Endothelial cell (in vitro differentiated cells): ENCODE data around the gene ZNF644. TPM values are rescaled to one million over a fixed set of nuclear protein-coding genes. Genes with fewer than 3 reads are reported as not detected.

Experiments used
- DNase-seq: peaks from one replicate; pipeline ENCODE4 v3.0.0; 2021; ENCODE audit warnings: low spot score
- H3K27ac Mint-ChIP-seq: one replicate; pipeline ENCODE4 v1.8.0; 2021; ENCODE audit warnings: mixed read lengths, inconsistent platforms; ENCODE audit not compliant: unreplicated experiment
- H3K27me3 Mint-ChIP-seq: one replicate; pipeline ENCODE4 v1.8.0; 2021; ENCODE audit warnings: mild to moderate bottlenecking, moderate library complexity, mixed read lengths, inconsistent platforms; ENCODE audit not compliant: unreplicated experiment
- H3K36me3 Mint-ChIP-seq: one replicate; pipeline ENCODE4 v1.8.0; 2021; ENCODE audit warnings: mild to moderate bottlenecking, low read depth, mixed read lengths, inconsistent platforms; ENCODE audit not compliant: unreplicated experiment
- H3K4me1 Mint-ChIP-seq: one replicate; pipeline ENCODE4 v1.8.0; 2021; ENCODE audit warnings: mild to moderate bottlenecking, mixed read lengths, inconsistent platforms; ENCODE audit not compliant: unreplicated experiment
- H3K4me3 Mint-ChIP-seq: one replicate; pipeline ENCODE4 v1.8.0; 2021; ENCODE audit warnings: mild to moderate bottlenecking, mixed read lengths, inconsistent platforms; ENCODE audit not compliant: unreplicated experiment
- H3K9me3 Mint-ChIP-seq: one replicate; pipeline ENCODE4 v1.8.0; 2021; ENCODE audit warnings: mixed read lengths, inconsistent platforms; ENCODE audit not compliant: unreplicated experiment
- total RNA-seq: library from RNA; stranded (reverse); fragmentation: NEBNext Ultra II Directional; extraction: Animal tissue kit (Norgen Biotek cat#: 25700); gene quantifications from one replicate; pipeline ENCODE4 v1.2.1, GENCODE V29; 2021; ENCODE audit not compliant: unreplicated experiment
- TF ChIP-seq, protein P1 (sequence below): fragments of 200-600 bp; sonication (generic); IDR thresholded peaks from one replicate; pipeline ENCODE4 v1.5.0; 2021; ENCODE audit warnings: antibody characterized with exemption; ENCODE audit not compliant: unreplicated experiment

ZNF644 gene
- total RNA-seq, 1 donor from 2014 or later = 67.1 TPM

DNA sequence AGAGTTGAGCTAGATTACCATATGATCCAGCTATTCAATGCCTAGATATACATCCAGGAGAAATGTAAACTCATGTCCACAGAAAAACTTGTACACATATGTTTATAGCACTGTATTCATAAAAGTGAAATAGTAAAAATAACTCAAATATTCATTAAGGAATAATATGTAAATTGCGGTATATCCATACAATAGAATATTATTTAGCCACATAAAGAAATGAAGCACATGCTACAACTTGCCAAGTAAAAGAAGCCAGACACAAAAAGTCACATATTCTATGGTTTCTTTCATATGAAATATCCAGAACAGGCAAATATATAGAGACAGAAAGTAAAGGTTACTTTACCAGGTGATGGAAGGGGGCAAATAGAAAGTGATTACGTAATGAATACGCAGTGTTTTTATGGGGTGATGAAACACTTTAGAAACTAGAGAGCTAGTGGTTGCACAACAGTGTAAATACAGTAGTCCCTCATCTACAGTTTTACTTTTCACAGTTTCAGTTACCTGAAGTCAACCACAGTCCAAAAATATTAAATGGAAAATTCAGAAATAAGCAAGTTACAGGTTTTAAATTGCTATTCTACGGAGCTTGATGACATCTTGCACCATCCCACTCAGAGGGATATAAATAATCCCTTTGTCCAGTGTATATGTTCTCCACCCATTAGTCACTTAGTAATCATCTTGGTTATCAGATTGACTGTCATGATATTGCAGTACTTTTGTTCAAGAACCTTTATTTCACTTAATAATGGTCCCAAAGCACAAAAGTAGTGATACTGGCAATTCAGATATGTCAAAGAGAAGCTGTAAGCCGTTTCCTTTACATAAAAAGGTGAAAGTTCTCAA, 62.3 kb downstream of the ZNF644 start:
- H3K27me3 Mint-ChIP-seq = peaks cover 1% of the 10 kb centered on the region
- H3K27ac Mint-ChIP-seq = no peak overlapping the region
- peaks cover 4% of the 10 kb centered on the region for H3K4me1 Mint-ChIP-seq
- H3K9me3 Mint-ChIP-seq = no peaks in the 10 kb centered on the region
- TF ChIP-seq, protein P1, sequence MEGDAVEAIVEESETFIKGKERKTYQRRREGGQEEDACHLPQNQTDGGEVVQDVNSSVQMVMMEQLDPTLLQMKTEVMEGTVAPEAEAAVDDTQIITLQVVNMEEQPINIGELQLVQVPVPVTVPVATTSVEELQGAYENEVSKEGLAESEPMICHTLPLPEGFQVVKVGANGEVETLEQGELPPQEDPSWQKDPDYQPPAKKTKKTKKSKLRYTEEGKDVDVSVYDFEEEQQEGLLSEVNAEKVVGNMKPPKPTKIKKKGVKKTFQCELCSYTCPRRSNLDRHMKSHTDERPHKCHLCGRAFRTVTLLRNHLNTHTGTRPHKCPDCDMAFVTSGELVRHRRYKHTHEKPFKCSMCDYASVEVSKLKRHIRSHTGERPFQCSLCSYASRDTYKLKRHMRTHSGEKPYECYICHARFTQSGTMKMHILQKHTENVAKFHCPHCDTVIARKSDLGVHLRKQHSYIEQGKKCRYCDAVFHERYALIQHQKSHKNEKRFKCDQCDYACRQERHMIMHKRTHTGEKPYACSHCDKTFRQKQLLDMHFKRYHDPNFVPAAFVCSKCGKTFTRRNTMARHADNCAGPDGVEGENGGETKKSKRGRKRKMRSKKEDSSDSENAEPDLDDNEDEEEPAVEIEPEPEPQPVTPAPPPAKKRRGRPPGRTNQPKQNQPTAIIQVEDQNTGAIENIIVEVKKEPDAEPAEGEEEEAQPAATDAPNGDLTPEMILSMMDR = no peak
- H3K36me3 Mint-ChIP-seq = peaks cover 7% of the 10 kb centered on the region
- no peak for DNase-seq
- H3K4me3 Mint-ChIP-seq = no peak overlapping the region

GRCh38 chr1:90957497-90957896, 64.3 kb downstream of the ZNF644 start:
- Mint-ChIP-seq H3K4me3 (no peak overlapping the region), H3K27ac (no peak overlapping the region), H3K9me3 (no peaks in the 10 kb centered on the region), H3K4me1 (peaks cover 4% of the 10 kb centered on the region), H3K36me3 (peaks cover 7% of the 10 kb centered on the region), H3K27me3 (peaks cover 3% of the 10 kb centered on the region)
- no peak for DNase-seq
- TF ChIP-seq, protein P1 = no peak

DNA sequence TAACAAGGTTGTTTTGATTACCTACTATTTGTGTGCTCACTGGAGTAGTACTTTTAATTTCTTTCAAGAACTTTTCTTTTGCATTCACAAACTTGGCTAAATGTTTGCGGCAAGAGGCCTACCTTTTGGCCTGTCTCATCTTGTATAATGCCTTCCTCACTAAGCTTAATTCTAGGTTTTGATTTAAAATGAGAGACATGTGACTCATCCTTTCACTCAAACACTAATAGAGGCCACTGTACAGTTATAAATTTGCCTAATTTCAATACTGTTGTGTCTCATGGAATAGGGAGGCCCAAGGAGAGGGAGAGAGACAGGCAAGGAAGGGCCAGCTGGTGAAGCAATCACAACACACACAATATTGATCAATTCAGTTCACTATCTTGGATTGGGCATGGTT, 66.1 kb downstream of the ZNF644 start:
- peaks cover 8% of the 10 kb centered on the region for H3K4me1 Mint-ChIP-seq
- TF ChIP-seq, protein P1 = no peak
- H3K36me3 Mint-ChIP-seq = peaks cover 7% of the 10 kb centered on the region

GRCh38 chr1:90952906-90953305, 68.9 kb downstream of the ZNF644 start:
- TF ChIP-seq, protein P1 = no peak
- H3K4me3 Mint-ChIP-seq = no peak overlapping the region
- DNase-seq = no peak
- peaks cover 7% of the 10 kb centered on the region for H3K36me3 Mint-ChIP-seq
- H3K9me3 Mint-ChIP-seq = no peaks in the 10 kb centered on the region
- H3K4me1 Mint-ChIP-seq = peaks cover 6% of the 10 kb centered on the region
- peaks cover 4% of the 10 kb centered on the region for H3K27me3 Mint-ChIP-seq
- H3K27ac Mint-ChIP-seq = no peak overlapping the region

More for the DNA sequence above, 66.1 kb downstream of the ZNF644 start:
- Mint-ChIP-seq H3K4me3 (no peak overlapping the region), H3K27me3 (peaks cover 4% of the 10 kb centered on the region), H3K9me3 (no peaks in the 10 kb centered on the region), H3K27ac (no peak overlapping the region)
- DNase-seq = no peak

DNA sequence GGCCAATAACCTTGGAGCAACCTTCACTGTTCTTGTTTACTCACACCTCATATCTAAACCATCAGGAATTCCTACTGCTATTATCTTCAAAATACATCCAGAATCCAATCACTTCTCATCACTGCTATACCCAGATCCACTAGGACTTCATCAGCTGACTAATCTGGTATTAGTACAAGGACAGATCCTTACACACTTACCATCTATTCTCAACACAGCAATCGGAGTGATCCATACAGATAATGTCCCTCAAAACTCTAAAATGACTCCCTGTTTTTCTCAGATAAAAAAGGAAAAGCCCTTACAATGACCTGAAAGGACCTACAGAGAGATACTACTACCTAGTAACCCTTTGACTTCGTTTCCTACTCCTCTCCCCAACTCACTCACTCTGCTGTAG, 70.8 kb downstream of the ZNF644 start:
- Mint-ChIP-seq H3K4me1 (peaks cover 6% of the 10 kb centered on the region), H3K9me3 (no peaks in the 10 kb centered on the region), H3K27ac (no peak overlapping the region), H3K36me3 (peaks cover 7% of the 10 kb centered on the region), H3K27me3 (peaks cover 4% of the 10 kb centered on the region), H3K4me3 (no peak overlapping the region)
- no peak for DNase-seq
- TF ChIP-seq, protein P1 = no peak
